Activated CD8-positive, alpha-beta memory T cell treated with anti-CD3 and anti-CD28 coated beads, Interleukin-2, amount 50 U/mL, for 24 hours (primary cell): Measurements from ENCODE around the gene GRAP.
"Not testable (repeated sequence)": the region's sequence is repeated elsewhere in the genome, so short reads cannot be mapped to it uniquely, and the experiment has no call there.

Experiments used
- DNase-seq: peaks from one replicate; pipeline ENCODE4 v3.0.0-alpha.2; 2020; ENCODE audit errors: extremely low read depth

Gene GRAP

GRCh38 chr17:19046782-19047375 is at the start of gene GRAP:
Gene GRAP, minus strand, starts transcription at chr17:19046957. Its CDS starts 31 bp downstream, at chr17:19046926.
- DNase-seq, result not testable (repeated sequence)

DNA sequence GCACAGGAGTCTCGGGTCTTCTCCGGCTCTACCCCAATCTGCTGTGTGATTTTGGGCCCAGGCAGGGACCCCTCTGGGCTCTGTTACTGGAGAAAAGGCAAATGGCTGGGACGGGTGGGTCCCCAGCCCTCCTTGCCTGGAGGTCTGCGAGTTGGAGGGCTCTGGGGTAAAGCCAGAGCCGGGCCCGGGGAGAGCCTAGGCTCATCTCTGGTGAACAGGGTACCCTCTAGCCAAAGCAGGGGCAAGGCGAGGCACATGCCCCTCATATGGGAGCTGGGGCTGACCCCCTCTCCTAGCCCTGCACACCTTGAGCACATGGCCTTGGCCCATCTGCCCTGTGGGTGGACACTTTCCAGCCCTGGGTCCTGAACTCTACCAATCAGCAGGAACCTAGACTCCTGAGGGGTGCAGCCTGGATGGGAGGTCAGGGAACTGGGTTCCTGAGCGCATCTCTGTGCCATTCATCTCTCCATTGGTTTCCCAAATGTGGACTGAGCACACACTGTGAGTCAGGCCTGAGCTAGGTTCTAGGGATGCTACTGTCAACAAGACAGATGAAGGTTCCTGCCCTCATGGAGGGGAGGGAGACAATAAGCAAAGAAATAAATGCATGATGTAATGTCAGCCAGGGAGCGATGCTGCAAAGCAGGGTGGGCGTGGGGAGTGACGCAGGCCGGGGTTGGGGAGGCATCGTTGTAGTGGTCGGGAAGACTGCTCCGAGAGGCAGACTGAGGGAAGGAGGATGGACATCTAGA is 47.1 kb upstream of the GRAP start:
- DNase-seq, result not testable (repeated sequence)

GRCh38 chr17:19092737-19093683 is 46.3 kb upstream of the GRAP start:
- DNase-seq, result not testable (repeated sequence)

GRCh38 chr17:19090058-19090772 is 43.5 kb upstream of the GRAP start:
- DNase-seq, result not testable (repeated sequence)

- not testable (repeated sequence) for DNase-seq
These were observed 42.3 kb upstream of the GRAP start for GRCh38 chr17:19088804-19089685.

DNA sequence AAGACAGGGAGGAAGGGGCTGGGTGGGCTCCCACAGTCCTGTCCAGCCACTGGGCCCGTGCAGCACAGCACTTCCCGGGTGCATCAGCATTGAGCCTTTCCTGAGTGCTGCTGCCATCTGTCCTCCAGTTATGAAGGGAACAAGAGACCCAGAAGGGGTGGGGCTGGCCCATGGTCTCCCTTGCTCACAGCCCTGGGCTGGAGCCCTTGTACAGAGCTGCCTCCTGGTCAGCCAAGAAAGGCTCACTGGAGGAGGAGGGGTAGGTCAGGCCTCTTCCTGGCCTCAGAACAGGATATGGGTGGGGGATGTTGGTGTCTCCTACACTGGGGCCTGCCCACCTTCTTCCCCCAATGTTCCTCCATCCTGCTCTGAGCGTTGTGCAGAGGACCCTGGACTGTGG is 30.6 kb upstream of the GRAP start:
- DNase-seq, result not testable (repeated sequence)

DNA sequence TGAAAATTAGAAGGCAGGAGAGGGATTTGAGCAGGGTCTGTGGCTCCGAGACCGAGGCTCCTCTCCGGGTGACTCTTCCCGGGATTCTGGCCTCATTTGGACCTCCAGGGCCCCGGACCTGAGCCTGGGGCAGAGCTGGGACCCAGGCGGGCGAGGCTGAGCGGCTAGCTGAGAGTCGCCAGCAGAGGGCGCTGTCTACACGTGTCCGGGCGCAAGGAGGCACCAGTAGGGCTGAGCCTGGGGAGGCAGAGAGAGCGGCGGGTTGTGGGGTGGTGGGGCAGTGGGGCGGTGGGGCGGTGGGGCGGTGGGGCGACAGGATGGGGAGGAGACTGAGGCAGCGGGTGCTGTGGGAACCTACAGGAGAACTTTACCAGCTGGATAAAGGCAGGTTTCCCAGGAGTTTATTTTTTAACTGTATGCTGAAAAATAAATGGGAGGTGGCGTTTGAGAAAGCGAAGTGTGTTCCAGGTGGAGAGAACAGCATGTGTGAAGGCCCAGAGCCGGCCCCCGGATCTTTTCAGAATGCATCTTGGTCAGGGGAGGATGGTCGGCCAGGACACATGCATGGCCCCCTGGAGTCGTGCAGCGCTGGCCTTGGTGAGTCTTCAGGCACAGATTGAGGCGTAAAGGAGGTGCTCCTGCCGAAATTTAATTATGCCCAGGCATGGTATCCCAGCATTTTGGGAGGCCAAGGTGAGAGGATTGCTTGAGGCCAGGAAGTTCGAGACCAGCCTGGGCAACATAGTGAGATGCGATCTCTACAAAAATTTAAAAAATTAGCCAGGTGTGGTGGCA is 29.8 kb upstream of the GRAP start:
- DNase-seq, result not testable (repeated sequence)

- not testable (repeated sequence) for DNase-seq
These were observed 23.8 kb upstream of the GRAP start for GRCh38 chr17:19070318-19071168.

DNA sequence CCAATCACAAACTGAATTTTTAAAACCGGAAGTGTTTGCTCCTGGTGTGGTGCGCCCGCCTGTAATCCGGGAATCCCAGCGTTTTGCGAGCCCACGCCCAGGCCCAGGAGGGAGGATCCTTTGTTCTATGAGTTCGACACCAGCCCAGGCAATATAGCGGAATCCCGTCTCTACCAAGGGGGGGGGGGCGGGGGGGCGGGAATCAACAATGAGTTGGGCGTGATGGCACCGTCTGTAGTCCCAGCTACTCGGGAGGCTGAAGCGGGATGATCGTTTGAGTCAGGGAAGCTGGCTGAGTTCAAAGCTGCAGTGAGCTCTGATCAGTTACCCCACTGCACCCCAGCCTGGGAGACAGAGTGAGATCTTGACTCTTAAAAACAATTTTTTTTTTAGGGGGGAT is 17.6 kb upstream of the GRAP start:
- DNase-seq, result not testable (repeated sequence)

GRCh38 chr17:19063326-19063956 is 16.7 kb upstream of the GRAP start:
- peak; percentile 68 for DNase-seq

DNA sequence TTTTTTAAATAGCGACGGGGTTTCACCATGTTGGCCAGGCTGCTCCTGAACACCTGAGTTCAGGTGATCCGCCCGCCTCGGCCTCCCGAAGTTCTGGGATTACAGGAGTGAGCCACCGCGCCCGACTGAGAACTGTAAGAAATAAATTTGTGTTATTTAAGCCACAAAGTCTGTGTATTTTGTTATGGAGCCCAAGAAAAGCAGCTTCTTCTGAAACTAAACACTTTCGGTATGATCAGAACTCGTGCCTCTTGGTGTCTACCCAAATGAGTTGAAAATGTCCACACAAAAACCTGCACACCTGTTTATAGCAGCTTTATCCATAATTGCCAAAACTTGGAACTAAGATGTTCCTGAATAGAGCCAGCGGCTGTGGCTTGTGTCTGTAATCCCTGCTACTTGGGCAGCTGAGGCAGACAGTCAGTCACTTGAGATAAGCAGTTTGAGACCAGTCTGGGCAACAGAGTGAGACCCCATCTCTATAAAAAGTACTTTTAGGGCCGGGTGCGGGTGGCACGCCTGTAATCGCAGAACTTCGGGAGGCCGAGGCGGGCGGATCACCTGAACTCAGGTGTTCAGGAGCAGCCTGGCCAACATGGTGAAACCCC is 16.1 kb upstream of the GRAP start:
- DNase-seq, result not testable (repeated sequence)

- DNase-seq, result not testable (repeated sequence)
These were observed 15.4 kb upstream of the GRAP start for GRCh38 chr17:19062009-19062717.

GRCh38 chr17:19055447-19055846 is 8.7 kb upstream of the GRAP start:
- DNase-seq, result not testable (repeated sequence)

DNA sequence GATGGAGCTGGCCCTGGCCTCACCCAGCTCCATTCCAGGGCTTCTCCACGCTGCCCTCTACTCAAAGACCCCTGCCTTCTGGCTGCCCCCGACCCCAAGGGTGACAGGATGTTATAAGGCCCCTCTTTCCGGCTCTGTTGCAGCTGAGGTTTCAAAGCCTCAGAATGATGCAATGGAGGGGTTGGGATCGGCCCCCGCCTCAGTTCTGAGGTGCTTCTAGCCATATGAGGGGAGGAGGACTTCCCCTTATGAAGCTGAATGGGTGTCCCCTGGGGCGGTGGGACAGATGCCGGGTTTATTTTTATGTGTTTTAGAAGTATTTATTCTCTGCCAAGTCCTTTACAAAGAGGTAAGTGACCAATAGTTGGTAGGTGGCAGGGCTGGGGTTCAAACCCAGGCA is 2.1 kb upstream of the GRAP start:
- DNase-seq, result not testable (repeated sequence)

DNA sequence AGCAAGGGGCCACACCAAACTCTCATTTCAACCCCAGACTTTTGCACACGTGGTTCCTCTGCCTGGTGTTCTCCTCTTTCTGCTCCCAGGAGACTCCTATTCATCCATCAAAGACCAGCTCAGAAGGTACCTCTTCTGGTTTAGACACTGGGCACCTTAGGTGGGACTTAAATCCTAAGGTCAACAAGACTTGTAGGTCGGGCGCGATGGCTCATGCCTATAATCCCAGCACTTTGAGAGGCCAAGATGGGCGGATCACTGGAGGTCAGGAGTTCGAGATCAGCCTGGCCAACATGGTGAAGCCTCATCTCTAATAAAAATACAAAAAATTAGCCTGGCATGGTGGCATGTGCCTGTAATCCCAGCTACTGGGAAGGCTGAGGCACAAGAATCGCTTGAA is 753 bp upstream of the GRAP start:
- DNase-seq, result not testable (repeated sequence)

GRCh38 chr17:19044643-19045042 is 2.1 kb downstream of the GRAP start:
- DNase-seq, result not testable (repeated sequence)

DNA sequence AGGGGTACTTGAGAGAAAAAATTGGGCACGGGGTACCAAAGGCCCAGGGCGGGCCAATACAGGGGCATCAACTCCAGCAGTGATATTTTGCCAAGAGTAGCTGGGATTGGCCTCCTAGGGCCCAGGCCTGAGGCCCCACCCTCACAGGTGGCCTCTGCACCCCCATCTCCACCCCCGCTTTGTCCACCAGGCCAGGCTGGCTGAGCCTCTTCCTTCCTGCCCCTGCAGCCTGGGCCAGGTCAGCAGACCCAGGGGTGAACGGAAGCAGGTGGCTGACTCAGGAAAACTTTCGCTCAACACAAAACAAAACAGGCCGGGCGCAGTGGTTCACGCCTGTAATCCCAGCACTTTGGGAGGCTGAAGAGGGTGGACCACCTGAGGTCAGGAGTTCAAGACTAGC is 3.7 kb downstream of the GRAP start:
- not testable (repeated sequence) for DNase-seq
